ENCODE data around the gene PRKCE. TPM values are rescaled to one million over a fixed set of nuclear protein-coding genes. Genes with fewer than 3 reads are reported as not detected.
A peak's percentile ranks its signal among the peaks of the same experiment; 100 is the strongest.

The PRKCE gene
- polyA plus RNA-seq, 3 donors: 1.3 to 7.7 (median 2.3) TPM

GRCh38 chr2:46200861-46201605 is 549.6 kb downstream of the PRKCE start:
- H3K4me1 Mint-ChIP-seq: peaks cover 13% of the 10 kb centered on the region
- no peak overlapping the region for H3K4me2 ChIP-seq (replicated peaks; ENCODE audit: extremely low read depth, low read length, poor library complexity, severe bottlenecking)
- DNase-seq: no peak
- no peaks in the 10 kb centered on the region for H3K79me2 ChIP-seq (ENCODE audit: insufficient read depth, low read length)
- H4K20me1 ChIP-seq (ENCODE audit: insufficient read depth, low read length): no peaks in the 10 kb centered on the region
- intact Hi-C loops (cut with micrococcal nuclease): no loop called here
- no peaks in the 10 kb centered on the region for H3K27me3 ChIP-seq (ENCODE audit: control insufficient read depth in 2 of 2, insufficient read depth in 2 of 2, low read length in 2 of 2)
- no peak overlapping the region for H3K9ac ChIP-seq (ENCODE audit: insufficient read depth, low read length, poor library complexity, severe bottlenecking)
- no peaks in the 10 kb centered on the region for H3K36me3 ChIP-seq (replicated peaks in 1 of 2; ENCODE audit: control insufficient read depth in 1 of 2, insufficient read depth in 2 of 2, low read length in 2 of 2)
- H3K27ac ChIP-seq (ENCODE audit: low read depth in 1 of 2, low read length in 2 of 2): no peak overlapping the region
- H3K4me3 Mint-ChIP-seq: no peak overlapping the region
- H3K27me3 Mint-ChIP-seq (ENCODE audit: low read depth in 3 of 3): peaks cover 0 to 6% (median 4%) of the 10 kb centered on the region in 3 donors
- 92% methylated on average over 3 of the region's 7 CpGs for WGBS (ENCODE audit: insufficient coverage)
- H2AFZ ChIP-seq (ENCODE audit: insufficient read depth, low read depth, low read length, poor library complexity, severe bottlenecking): peak overlapping the region; percentile 29
- H3K36me3 Mint-ChIP-seq: no peaks in the 10 kb centered on the region
- H3K4me1 ChIP-seq (ENCODE audit: control insufficient read depth in 1 of 2, insufficient read depth in 2 of 2, low read length in 2 of 2): peaks cover 3 to 5% of the 10 kb centered on the region in 2 donors
- TF ChIP-seq, protein P1, sequence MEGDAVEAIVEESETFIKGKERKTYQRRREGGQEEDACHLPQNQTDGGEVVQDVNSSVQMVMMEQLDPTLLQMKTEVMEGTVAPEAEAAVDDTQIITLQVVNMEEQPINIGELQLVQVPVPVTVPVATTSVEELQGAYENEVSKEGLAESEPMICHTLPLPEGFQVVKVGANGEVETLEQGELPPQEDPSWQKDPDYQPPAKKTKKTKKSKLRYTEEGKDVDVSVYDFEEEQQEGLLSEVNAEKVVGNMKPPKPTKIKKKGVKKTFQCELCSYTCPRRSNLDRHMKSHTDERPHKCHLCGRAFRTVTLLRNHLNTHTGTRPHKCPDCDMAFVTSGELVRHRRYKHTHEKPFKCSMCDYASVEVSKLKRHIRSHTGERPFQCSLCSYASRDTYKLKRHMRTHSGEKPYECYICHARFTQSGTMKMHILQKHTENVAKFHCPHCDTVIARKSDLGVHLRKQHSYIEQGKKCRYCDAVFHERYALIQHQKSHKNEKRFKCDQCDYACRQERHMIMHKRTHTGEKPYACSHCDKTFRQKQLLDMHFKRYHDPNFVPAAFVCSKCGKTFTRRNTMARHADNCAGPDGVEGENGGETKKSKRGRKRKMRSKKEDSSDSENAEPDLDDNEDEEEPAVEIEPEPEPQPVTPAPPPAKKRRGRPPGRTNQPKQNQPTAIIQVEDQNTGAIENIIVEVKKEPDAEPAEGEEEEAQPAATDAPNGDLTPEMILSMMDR (IDR thresholded peaks at IDR 0.05): no peak
- no peak overlapping the region for H3K4me3 ChIP-seq (replicated peaks in 1 of 3; ENCODE audit: low read depth in 2 of 3, low read length in 3 of 3)
- no peaks in the 10 kb centered on the region for H3K9me3 ChIP-seq (replicated peaks in 1 of 2; ENCODE audit: control insufficient read depth in 1 of 2, insufficient read depth in 1 of 2, low read length in 2 of 2)
- H3K27ac Mint-ChIP-seq: no peak overlapping the region
- H3K9me3 Mint-ChIP-seq: peaks cover 0 to 8% (median 0%) of the 10 kb centered on the region in 7 donors

- H4K20me1 ChIP-seq (ENCODE audit: insufficient read depth, low read length): no peaks in the 10 kb centered on the region
- H2AFZ ChIP-seq (ENCODE audit: insufficient read depth, low read depth, low read length, poor library complexity, severe bottlenecking): no peak overlapping the region
- Mint-ChIP-seq H3K4me1 (peaks cover 15% of the 10 kb centered on the region), H3K36me3 (no peaks in the 10 kb centered on the region), H3K27me3 (ENCODE audit: low read depth in 3 of 3) (peaks cover 2 to 6% (median 4%) of the 10 kb centered on the region in 3 donors), H3K9me3 (peaks cover 2 to 14% (median 4%) of the 10 kb centered on the region in 7 donors), H3K4me3 (no peak overlapping the region), H3K27ac (no peak overlapping the region)
- no peaks in the 10 kb centered on the region for H3K36me3 ChIP-seq (replicated peaks in 1 of 2; ENCODE audit: control insufficient read depth in 1 of 2, insufficient read depth in 2 of 2, low read length in 2 of 2)
- no peak overlapping the region for H3K4me2 ChIP-seq (replicated peaks; ENCODE audit: extremely low read depth, low read length, poor library complexity, severe bottlenecking)
- no peak overlapping the region for H3K4me3 ChIP-seq (replicated peaks in 1 of 3; ENCODE audit: low read depth in 2 of 3, low read length in 3 of 3)
- H3K9ac ChIP-seq (ENCODE audit: insufficient read depth, low read length, poor library complexity, severe bottlenecking): no peak overlapping the region
- no peaks in the 10 kb centered on the region for H3K27me3 ChIP-seq (ENCODE audit: control insufficient read depth in 2 of 2, insufficient read depth in 2 of 2, low read length in 2 of 2)
- no peaks in the 10 kb centered on the region for H3K9me3 ChIP-seq (replicated peaks in 1 of 2; ENCODE audit: control insufficient read depth in 1 of 2, insufficient read depth in 1 of 2, low read length in 2 of 2)
- WGBS (ENCODE audit: insufficient coverage): no CpG with 5 or more reads among the region's 1 CpG
- peaks cover 3 to 5% of the 10 kb centered on the region in 2 donors for H3K4me1 ChIP-seq (ENCODE audit: control insufficient read depth in 1 of 2, insufficient read depth in 2 of 2, low read length in 2 of 2)
- TF ChIP-seq, protein P1 (IDR thresholded peaks at IDR 0.05): no peak
- intact Hi-C loops (cut with micrococcal nuclease): no loop called here
- H3K79me2 ChIP-seq (ENCODE audit: insufficient read depth, low read length): no peaks in the 10 kb centered on the region
- no peak for DNase-seq
- no peak overlapping the region for H3K27ac ChIP-seq (ENCODE audit: low read depth in 1 of 2, low read length in 2 of 2)
Observed at GRCh38 chr2:46202453-46202852, 551.0 kb downstream of the PRKCE start.
